ENCODE measurements around the gene C5AR2.
"Not testable (repeated sequence)": the region's sequence is repeated elsewhere in the genome, so short reads cannot be mapped to it uniquely, and the experiment has no call there.

Gene C5AR2

GRCh38 chr19:47387623-47388022, 55.6 kb downstream of the C5AR2 start:
- not testable (repeated sequence) for H3K4me2 ChIP-seq (ENCODE audit: low read length); H4K20me1 ChIP-seq (ENCODE audit: control insufficient read depth, insufficient read depth, low read depth, low read length); H3K9me2 ChIP-seq (replicated peaks; ENCODE audit: control insufficient read depth, low read length); H3K27me3 ChIP-seq (ENCODE audit: control insufficient read depth, low read length); H3K9me3 ChIP-seq (ENCODE audit: control insufficient read depth, insufficient read depth, low read length); H3K79me2 ChIP-seq (ENCODE audit: control insufficient read depth, low read length); H3K27ac ChIP-seq (ENCODE audit: low read depth, low read length); H3K4me3 ChIP-seq (ENCODE audit: low read length); H3K36me3 ChIP-seq (ENCODE audit: control insufficient read depth, low read length)
- H3K4me1 ChIP-seq (ENCODE audit: control insufficient read depth, low read length): peaks cover 74% of the 10 kb centered on the region
- peaks cover 31% of the 10 kb centered on the region for H3F3A ChIP-seq (ENCODE audit: control insufficient read depth, insufficient read depth)

- not testable (repeated sequence) for H3K4me3 ChIP-seq (ENCODE audit: low read length); H3K27me3 ChIP-seq (ENCODE audit: control insufficient read depth, low read length); H3K4me2 ChIP-seq (ENCODE audit: low read length); H4K20me1 ChIP-seq (ENCODE audit: control insufficient read depth, insufficient read depth, low read depth, low read length); H3K79me2 ChIP-seq (ENCODE audit: control insufficient read depth, low read length); H3K36me3 ChIP-seq (ENCODE audit: control insufficient read depth, low read length); H3K9me2 ChIP-seq (replicated peaks; ENCODE audit: control insufficient read depth, low read length); H3K9me3 ChIP-seq (ENCODE audit: control insufficient read depth, insufficient read depth, low read length)
- Histone ChIP-seq H3K27ac (ENCODE audit: low read depth, low read length) (peak overlapping the region; percentile 98), H3K4me1 (ENCODE audit: control insufficient read depth, low read length) (peaks cover 69% of the 10 kb centered on the region), H3F3A (ENCODE audit: control insufficient read depth, insufficient read depth) (peaks cover 24% of the 10 kb centered on the region)
Observed at GRCh38 chr19:47388721-47389120, 56.7 kb downstream of the C5AR2 start.

- peak overlapping the region; percentile 21 for H3K4me3 ChIP-seq (ENCODE audit: low read length)
- H3F3A ChIP-seq (ENCODE audit: control insufficient read depth, insufficient read depth): peaks cover 23% of the 10 kb centered on the region
- no peaks in the 10 kb centered on the region for H4K20me1 ChIP-seq (ENCODE audit: control insufficient read depth, insufficient read depth, low read depth, low read length)
- H3K79me2 ChIP-seq (ENCODE audit: control insufficient read depth, low read length): no peaks in the 10 kb centered on the region
- H3K9me2 ChIP-seq (replicated peaks; ENCODE audit: control insufficient read depth, low read length): no peaks in the 10 kb centered on the region
- TF ChIP-seq EZH2phosphoT487 (IDR thresholded peaks at IDR 0.05; ENCODE audit: borderline replicate concordance, low read length): no peak
- TF ChIP-seq, protein P1, sequence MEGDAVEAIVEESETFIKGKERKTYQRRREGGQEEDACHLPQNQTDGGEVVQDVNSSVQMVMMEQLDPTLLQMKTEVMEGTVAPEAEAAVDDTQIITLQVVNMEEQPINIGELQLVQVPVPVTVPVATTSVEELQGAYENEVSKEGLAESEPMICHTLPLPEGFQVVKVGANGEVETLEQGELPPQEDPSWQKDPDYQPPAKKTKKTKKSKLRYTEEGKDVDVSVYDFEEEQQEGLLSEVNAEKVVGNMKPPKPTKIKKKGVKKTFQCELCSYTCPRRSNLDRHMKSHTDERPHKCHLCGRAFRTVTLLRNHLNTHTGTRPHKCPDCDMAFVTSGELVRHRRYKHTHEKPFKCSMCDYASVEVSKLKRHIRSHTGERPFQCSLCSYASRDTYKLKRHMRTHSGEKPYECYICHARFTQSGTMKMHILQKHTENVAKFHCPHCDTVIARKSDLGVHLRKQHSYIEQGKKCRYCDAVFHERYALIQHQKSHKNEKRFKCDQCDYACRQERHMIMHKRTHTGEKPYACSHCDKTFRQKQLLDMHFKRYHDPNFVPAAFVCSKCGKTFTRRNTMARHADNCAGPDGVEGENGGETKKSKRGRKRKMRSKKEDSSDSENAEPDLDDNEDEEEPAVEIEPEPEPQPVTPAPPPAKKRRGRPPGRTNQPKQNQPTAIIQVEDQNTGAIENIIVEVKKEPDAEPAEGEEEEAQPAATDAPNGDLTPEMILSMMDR (IDR thresholded peaks at IDR 0.05; ENCODE audit: low read depth, low read length, poor library complexity, severe bottlenecking): no peak
- H3K27me3 ChIP-seq (ENCODE audit: control insufficient read depth, low read length): no peaks in the 10 kb centered on the region
- H3K9me3 ChIP-seq (ENCODE audit: control insufficient read depth, insufficient read depth, low read length): no peaks in the 10 kb centered on the region
- no peaks in the 10 kb centered on the region; the same call in 1 of the 2 replicates for H3K36me3 ChIP-seq (ENCODE audit: control insufficient read depth, low read length)
- peak overlapping the region; percentile 88 for H3K4me2 ChIP-seq (ENCODE audit: low read length)
- H3K4me1 ChIP-seq (ENCODE audit: control insufficient read depth, low read length): peaks cover 64% of the 10 kb centered on the region
- peak overlapping the region; percentile 98 for H3K27ac ChIP-seq (ENCODE audit: low read depth, low read length)
Observed at GRCh38 chr19:47389150-47389556, 57.2 kb downstream of the C5AR2 start.

DNA sequence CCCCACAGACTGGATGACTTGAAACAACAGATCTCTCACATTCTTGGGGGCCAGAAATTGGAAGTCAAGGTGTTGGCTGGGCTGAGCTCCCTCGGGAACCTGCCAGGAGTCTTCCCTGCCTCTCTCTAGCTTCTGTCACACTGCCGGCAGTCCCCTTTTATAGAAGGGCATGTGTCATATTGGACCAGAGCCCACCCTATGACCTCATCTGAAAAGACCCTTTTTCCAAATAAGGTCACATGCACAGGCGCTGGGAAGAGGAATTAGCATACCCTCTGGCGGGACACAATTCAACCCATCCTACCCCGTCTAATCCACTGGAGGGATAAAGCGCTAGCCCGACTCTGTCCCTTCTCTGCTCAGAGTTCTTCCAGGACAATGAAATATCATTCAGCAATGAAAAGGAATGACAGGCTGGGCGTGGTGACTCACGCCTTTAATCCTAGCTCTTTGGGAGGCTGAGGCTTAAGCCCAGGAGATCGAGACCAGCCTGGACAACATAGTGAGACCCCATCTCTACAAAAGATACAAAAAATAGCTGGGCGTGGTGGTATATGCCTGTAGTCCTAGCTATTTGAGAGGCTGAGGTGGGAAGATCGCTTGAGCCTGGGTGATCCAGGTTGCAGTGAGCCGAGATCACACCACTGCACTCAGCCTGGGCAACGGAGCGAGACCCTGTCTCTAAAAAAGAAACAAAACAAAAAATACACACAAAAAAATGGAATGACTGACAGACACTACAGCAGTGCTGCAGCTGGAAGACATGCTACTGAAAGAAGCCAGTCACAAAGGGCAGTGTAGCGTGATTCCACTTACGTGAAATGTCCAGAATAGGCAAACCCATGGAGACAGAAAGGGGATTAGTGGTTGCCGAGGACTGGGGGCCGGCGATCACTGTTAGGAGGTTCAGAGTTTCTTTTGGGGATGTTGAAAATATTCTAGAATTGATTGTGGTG, 58.8 kb downstream of the C5AR2 start:
- Histone ChIP-seq H3K4me3 (ENCODE audit: low read length) (peak overlapping the region; percentile 61), H3K9me2 (replicated peaks; ENCODE audit: control insufficient read depth, low read length) (no peaks in the 10 kb centered on the region), H4K20me1 (ENCODE audit: control insufficient read depth, insufficient read depth, low read depth, low read length) (no peaks in the 10 kb centered on the region), H3K36me3 (ENCODE audit: control insufficient read depth, low read length) (no peaks in the 10 kb centered on the region; the same call in 1 of the 2 replicates), H3F3A (ENCODE audit: control insufficient read depth, insufficient read depth) (peaks cover 23% of the 10 kb centered on the region), H3K27ac (ENCODE audit: low read depth, low read length) (peak overlapping the region; percentile 98), H3K4me1 (ENCODE audit: control insufficient read depth, low read length) (peaks cover 66% of the 10 kb centered on the region), H3K27me3 (ENCODE audit: control insufficient read depth, low read length) (no peaks in the 10 kb centered on the region), H3K9me3 (ENCODE audit: control insufficient read depth, insufficient read depth, low read length) (no peaks in the 10 kb centered on the region), H3K79me2 (ENCODE audit: control insufficient read depth, low read length) (no peaks in the 10 kb centered on the region), H3K4me2 (ENCODE audit: low read length) (peak overlapping the region; percentile 88)
- TF ChIP-seq, protein P1 (IDR thresholded peaks at IDR 0.05; ENCODE audit: low read depth, low read length, poor library complexity, severe bottlenecking): no peak
- no peak for TF ChIP-seq EZH2phosphoT487 (IDR thresholded peaks at IDR 0.05; ENCODE audit: borderline replicate concordance, low read length)

All from DOHH2 (cell line).